GM18867 (cell line): Measurements from ENCODE around the gene PPFIA1.

Experiments used
- ATAC-seq: cut with Tn5 transposase; IDR thresholded peaks from one replicate; pipeline ENCODE4 v1.9.1; 2021; ENCODE audit warnings: mild to moderate bottlenecking, moderate library complexity; ENCODE audit not compliant: unreplicated experiment

The PPFIA1 gene

GRCh38 chr11:70409871-70410270 is 139.4 kb downstream of the PPFIA1 start:
- no peak for ATAC-seq

GRCh38 chr11:70410276-70411205 is 140.1 kb downstream of the PPFIA1 start:
- ATAC-seq: no peak

GRCh38 chr11:70411713-70412452 is 141.4 kb downstream of the PPFIA1 start:
- ATAC-seq: no peak

GRCh38 chr11:70413151-70413550 is 142.7 kb downstream of the PPFIA1 start:
- no peak for ATAC-seq

- no peak for ATAC-seq
Observed at GRCh38 chr11:70414341-70415100, 144.0 kb downstream of the PPFIA1 start.

GRCh38 chr11:70415191-70415590 is 144.7 kb downstream of the PPFIA1 start:
- ATAC-seq: no peak

- ATAC-seq: no peak
Observed at GRCh38 chr11:70415642-70416395, 145.3 kb downstream of the PPFIA1 start.

- ATAC-seq: no peak
Observed at GRCh38 chr11:70416881-70417280, 146.4 kb downstream of the PPFIA1 start.

- no peak for ATAC-seq
Observed at GRCh38 chr11:70418130-70418529, 147.6 kb downstream of the PPFIA1 start.

GRCh38 chr11:70419307-70420007 is 149.0 kb downstream of the PPFIA1 start:
- ATAC-seq: no peak

GRCh38 chr11:70420008-70420464 is 149.5 kb downstream of the PPFIA1 start:
- ATAC-seq: no peak

GRCh38 chr11:70420496-70420895 is 150.0 kb downstream of the PPFIA1 start:
- no peak for ATAC-seq

GRCh38 chr11:70421123-70421522 is 150.6 kb downstream of the PPFIA1 start:
- no peak for ATAC-seq

GRCh38 chr11:70422692-70423522 is 152.4 kb downstream of the PPFIA1 start:
- ATAC-seq: no peak

- peak; percentile 58 for ATAC-seq
Observed at GRCh38 chr11:70423523-70424505, 153.3 kb downstream of the PPFIA1 start.

GRCh38 chr11:70424765-70425344 is 154.4 kb downstream of the PPFIA1 start:
- peak; percentile 60 for ATAC-seq

GRCh38 chr11:70427436-70427835 is 156.9 kb downstream of the PPFIA1 start:
- ATAC-seq: no peak
